Erythroblast (primary cell): ENCODE data around the gene DPYSL5.

Source experiments
- DNase-seq, 2 experiments: peaks; one replicate each; lab custom pipeline; 2025; lab: John Stamatoyannopoulos, UW
- GATA1 ChIP-seq: IDR thresholded peaks from 2 replicates; pipeline ENCODE4 v1.6.1; 2011; ENCODE audit warnings: low read depth, mild to moderate bottlenecking, control low read depth, low read length, moderate library complexity
- POLR2A ChIP-seq: IDR thresholded peaks from 2 replicates; pipeline ENCODE4 v1.6.1; 2011; ENCODE audit warnings: mild to moderate bottlenecking, low read length

DPYSL5 gene

DNA sequence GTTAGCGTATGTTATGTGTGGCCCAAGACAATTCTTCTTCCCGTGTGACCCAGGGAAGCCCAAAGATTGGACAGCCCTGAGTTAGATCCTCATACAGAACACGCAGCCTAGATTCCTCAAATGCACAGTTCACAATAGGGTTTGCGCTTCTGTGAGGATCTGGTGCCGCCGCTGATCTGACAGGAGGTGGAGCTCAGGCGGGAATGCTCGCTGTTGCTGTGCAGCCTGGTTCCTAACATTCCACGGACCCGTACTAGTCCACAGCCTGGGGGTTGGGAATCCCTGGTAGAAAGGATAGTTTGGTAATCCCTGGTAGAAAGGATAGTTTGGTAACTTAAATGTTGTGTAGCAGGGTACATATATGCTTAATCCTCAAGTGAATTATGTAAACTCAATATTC is 149.5 kb downstream of the DPYSL5 start:
- TF ChIP-seq POLR2A (no peak), GATA1 (no peak)
- DNase-seq, result no peak

DNA sequence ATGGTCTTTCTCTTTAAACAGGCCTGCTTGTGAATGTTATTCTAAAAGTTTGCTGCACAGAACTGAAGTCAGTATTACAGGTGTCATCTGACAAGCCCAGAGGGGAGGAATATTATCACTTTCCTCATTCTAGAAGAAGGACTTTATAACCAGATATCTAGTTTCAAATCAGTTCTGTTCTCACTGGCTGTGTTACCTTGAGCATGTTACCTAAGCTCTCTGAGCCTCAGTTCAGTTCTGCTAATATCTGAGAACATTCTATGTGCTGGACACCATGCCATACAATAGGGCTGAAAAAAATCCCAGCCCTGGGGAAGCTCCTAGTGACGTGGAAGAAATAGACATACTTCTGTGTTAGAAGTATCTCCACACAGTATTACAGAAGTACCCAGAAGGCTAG is 150.4 kb downstream of the DPYSL5 start:
- no peak for DNase-seq
- TF ChIP-seq POLR2A (no peak), GATA1 (no peak)
